ENCODE results near the gene RASL10B. TPM values are rescaled to one million over a fixed set of nuclear protein-coding genes. Genes with fewer than 3 reads are reported as not detected.

RASL10B gene
- polyA plus RNA-seq, 1 donor from 2014 or later = 10.7 TPM

DNA sequence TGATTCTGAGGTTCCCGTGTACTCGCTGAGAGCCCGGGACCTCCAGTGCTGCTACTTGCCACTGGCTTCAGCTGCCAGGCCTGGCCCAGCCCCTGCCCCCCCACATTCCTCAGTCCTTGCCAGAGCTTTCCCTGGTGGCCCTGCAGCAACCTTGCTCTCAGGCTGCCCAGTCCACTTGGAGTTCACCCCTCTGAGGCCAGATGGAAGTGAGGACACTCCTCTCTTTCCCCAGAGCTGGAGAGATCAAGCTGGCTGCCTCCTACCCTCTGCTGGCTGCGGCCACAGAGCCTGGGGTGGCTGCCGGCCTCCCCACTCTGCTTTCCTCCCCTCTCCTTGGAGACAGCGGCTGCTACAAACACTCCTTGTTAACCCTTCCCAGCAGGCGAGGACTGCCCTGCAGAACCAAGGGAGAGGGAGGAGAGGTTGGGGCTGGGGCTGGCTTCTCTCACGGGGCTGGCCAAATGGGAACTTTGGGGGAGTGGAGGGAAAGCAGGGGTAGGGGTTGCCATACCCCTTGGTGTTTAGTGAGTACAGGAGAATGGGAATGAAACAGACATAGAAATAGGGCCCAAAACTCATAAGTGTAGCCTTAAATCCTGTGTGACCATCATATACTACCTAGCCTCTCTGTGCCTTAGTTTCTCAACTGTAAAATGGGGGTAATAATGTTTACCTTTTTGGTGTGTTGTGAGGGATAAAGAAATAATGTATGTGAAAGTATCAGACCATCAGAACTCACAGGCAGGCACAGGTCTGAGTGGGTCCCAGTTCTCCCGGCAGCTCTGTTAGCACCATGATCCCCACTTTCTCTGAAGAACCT is 21.7 kb downstream of the RASL10B start, which contains the start of gene GAS2L2:
TSS of gene GAS2L2 (minus strand) at position 295 of the 820 bp plus-strand sequence. CDS start 389 bp downstream, outside the sequence.
- Histone ChIP-seq H3F3A (ENCODE audit: insufficient read depth, low read length, poor library complexity, severe bottlenecking) (no peaks in the 10 kb centered on the region), H3K79me2 (replicated peaks; ENCODE audit: insufficient read depth, low read length) (no peaks in the 10 kb centered on the region), H3K9me2 (ENCODE audit: insufficient read depth, low read length) (no peaks in the 10 kb centered on the region), H3K4me2 (ENCODE audit: low read length) (no peak within 1 kb of the TSS), H3K9ac (ENCODE audit: low read length) (no peak within 1 kb of the TSS), H3K27ac (ENCODE audit: low read length) (no peak within 1 kb of the TSS), H4K20me1 (ENCODE audit: insufficient read depth) (no peaks in the 10 kb centered on the region), H3K27me3 (ENCODE audit: insufficient read depth, low read depth, low read length) (peaks cover 3% of the 10 kb centered on the region), H2AFZ (ENCODE audit: low read depth, low read length) (no peak within 1 kb of the TSS), H3K36me3 (ENCODE audit: insufficient read depth, low read length) (no peaks in the 10 kb centered on the region), H3K4me3 (ENCODE audit: low read length) (no peak within 1 kb of the TSS), H3K9me3 (ENCODE audit: low read length) (no peaks in the 10 kb centered on the region)
- no peak for TF ChIP-seq POLR2AphosphoS5 (IDR thresholded peaks at IDR 0.05)
- no peak for TF ChIP-seq TAF1 (IDR thresholded peaks at IDR 0.05; ENCODE audit: low read depth)
- TF ChIP-seq SMC3 (conservative IDR thresholded peaks at IDR 0.05; ENCODE audit: poor library complexity) = no peak

GRCh38 chr17:35757243-35757642 is 25.8 kb downstream of the RASL10B start:
- Histone ChIP-seq H3K27me3 (ENCODE audit: insufficient read depth, low read depth, low read length) (no peaks in the 10 kb centered on the region), H4K20me1 (ENCODE audit: insufficient read depth) (no peaks in the 10 kb centered on the region), H3K36me3 (ENCODE audit: insufficient read depth, low read length) (no peaks in the 10 kb centered on the region), H3F3A (ENCODE audit: insufficient read depth, low read length, poor library complexity, severe bottlenecking) (no peaks in the 10 kb centered on the region), H3K9ac (ENCODE audit: low read length) (no peak overlapping the region), H2AFZ (ENCODE audit: low read depth, low read length) (no peak overlapping the region), H3K79me2 (replicated peaks; ENCODE audit: insufficient read depth, low read length) (no peaks in the 10 kb centered on the region), H3K27ac (ENCODE audit: low read length) (no peak overlapping the region), H3K4me3 (ENCODE audit: low read length) (no peak overlapping the region), H3K9me2 (ENCODE audit: insufficient read depth, low read length) (no peaks in the 10 kb centered on the region), H3K9me3 (ENCODE audit: low read length) (no peaks in the 10 kb centered on the region), H3K4me2 (ENCODE audit: low read length) (no peak overlapping the region)
- TF ChIP-seq REST (IDR thresholded peaks at IDR 0.05; ENCODE audit: borderline replicate concordance) = no peak
- no peak for TF ChIP-seq TAF1 (IDR thresholded peaks at IDR 0.05; ENCODE audit: low read depth)
- no peak for TF ChIP-seq MXI1 (conservative IDR thresholded peaks at IDR 0.05; ENCODE audit: poor library complexity, severe bottlenecking)
- no peak for TF ChIP-seq RAD21 (conservative IDR thresholded peaks at IDR 0.05)
- TF ChIP-seq, protein P1, sequence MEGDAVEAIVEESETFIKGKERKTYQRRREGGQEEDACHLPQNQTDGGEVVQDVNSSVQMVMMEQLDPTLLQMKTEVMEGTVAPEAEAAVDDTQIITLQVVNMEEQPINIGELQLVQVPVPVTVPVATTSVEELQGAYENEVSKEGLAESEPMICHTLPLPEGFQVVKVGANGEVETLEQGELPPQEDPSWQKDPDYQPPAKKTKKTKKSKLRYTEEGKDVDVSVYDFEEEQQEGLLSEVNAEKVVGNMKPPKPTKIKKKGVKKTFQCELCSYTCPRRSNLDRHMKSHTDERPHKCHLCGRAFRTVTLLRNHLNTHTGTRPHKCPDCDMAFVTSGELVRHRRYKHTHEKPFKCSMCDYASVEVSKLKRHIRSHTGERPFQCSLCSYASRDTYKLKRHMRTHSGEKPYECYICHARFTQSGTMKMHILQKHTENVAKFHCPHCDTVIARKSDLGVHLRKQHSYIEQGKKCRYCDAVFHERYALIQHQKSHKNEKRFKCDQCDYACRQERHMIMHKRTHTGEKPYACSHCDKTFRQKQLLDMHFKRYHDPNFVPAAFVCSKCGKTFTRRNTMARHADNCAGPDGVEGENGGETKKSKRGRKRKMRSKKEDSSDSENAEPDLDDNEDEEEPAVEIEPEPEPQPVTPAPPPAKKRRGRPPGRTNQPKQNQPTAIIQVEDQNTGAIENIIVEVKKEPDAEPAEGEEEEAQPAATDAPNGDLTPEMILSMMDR (IDR thresholded peaks at IDR 0.05; ENCODE audit: poor library complexity, severe bottlenecking) = no peak
- no peak for TF ChIP-seq SMC3 (conservative IDR thresholded peaks at IDR 0.05; ENCODE audit: poor library complexity)
- TF ChIP-seq EP300 (conservative IDR thresholded peaks at IDR 0.05; ENCODE audit: poor library complexity, severe bottlenecking) = no peak
- no peak for TF ChIP-seq EZH2 (IDR thresholded peaks at IDR 0.05; ENCODE audit: borderline replicate concordance, insufficient read depth, low read length, poor library complexity, severe bottlenecking)
- TF ChIP-seq POLR2AphosphoS5 (IDR thresholded peaks at IDR 0.05) = no peak

All from neural cell (in vitro differentiated cells).